PC-9 (cell line): ENCODE results near the gene ASTN2.

ENCODE experiments used
- EZH2 ChIP-seq: fragments of 200-600 bp; sonication (generic); IDR thresholded peaks from 2 replicates; pipeline ENCODE4 v1.8.0; 2017; ENCODE audit warnings: antibody characterized with exemption, low read depth
- TF ChIP-seq, protein P1 (sequence below): fragments of 200-600 bp; sonication (generic); conservative IDR thresholded peaks from 2 replicates; pipeline ENCODE4 v1.6.1; 2017; ENCODE audit warnings: mixed run types, antibody characterized with exemption, mild to moderate bottlenecking, moderate library complexity

DNA sequence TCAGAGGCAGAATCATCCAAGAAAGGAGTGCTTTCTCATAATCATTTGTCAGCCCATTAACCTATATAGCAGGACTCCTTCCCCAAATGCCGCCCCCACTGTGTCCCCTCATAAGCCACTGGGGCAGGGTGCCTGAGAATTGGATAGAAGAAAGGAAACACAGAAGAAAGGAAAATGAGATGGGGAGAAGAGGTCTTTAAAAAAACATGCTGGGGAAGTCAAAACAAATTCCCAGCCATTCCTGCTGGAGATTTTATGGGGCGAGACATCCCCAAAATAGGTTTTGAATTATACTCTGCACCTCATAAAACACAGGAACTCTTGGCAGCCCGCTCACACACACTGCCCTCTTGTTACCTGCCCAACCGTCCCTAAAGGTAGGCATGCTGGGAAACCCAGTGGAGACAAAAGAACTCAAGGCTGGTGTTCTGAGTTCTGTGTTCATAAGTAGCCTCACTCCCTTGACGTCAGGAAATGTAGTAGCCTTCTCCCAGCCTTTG, 19.7 kb downstream of the ASTN2 start:
- no peak for TF ChIP-seq EZH2
- TF ChIP-seq, protein P1, sequence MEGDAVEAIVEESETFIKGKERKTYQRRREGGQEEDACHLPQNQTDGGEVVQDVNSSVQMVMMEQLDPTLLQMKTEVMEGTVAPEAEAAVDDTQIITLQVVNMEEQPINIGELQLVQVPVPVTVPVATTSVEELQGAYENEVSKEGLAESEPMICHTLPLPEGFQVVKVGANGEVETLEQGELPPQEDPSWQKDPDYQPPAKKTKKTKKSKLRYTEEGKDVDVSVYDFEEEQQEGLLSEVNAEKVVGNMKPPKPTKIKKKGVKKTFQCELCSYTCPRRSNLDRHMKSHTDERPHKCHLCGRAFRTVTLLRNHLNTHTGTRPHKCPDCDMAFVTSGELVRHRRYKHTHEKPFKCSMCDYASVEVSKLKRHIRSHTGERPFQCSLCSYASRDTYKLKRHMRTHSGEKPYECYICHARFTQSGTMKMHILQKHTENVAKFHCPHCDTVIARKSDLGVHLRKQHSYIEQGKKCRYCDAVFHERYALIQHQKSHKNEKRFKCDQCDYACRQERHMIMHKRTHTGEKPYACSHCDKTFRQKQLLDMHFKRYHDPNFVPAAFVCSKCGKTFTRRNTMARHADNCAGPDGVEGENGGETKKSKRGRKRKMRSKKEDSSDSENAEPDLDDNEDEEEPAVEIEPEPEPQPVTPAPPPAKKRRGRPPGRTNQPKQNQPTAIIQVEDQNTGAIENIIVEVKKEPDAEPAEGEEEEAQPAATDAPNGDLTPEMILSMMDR: no peak
